GM11168 (cell line): ENCODE data around the gene TLE2.

Source experiments
- in situ Hi-C: fragments of 300-500 bp; cut with MboI; formaldehyde crosslinking; loops from one replicate; pipeline ENCODE4 v1.12.0; 2022; ENCODE audit warnings: low sequenced_read_pairs; ENCODE audit not compliant: unreplicated experiment

The TLE2 gene

GRCh38 chr19:2963122-2963521 lies 66.0 kb downstream of the TLE2 start:
- in situ Hi-C loops: no loop called here

GRCh38 chr19:2962018-2962670 lies 66.9 kb downstream of the TLE2 start:
- in situ Hi-C loops: no loop called here

GRCh38 chr19:2960120-2960519 lies 69.0 kb downstream of the TLE2 start:
- in situ Hi-C loops: no loop called here

GRCh38 chr19:2957160-2957559 lies 71.9 kb downstream of the TLE2 start:
- in situ Hi-C loops: loop anchor here (5.0 kb wide), 1 partner anchor 145 kb away; no protein-coding TSS in a partner anchor

- in situ Hi-C loops: no loop called here
Observed at GRCh38 chr19:2952953-2953481, 76.1 kb downstream of the TLE2 start.

GRCh38 chr19:2950286-2951124 lies 78.6 kb downstream of the TLE2 start:
- in situ Hi-C loops: no loop called here

- in situ Hi-C loops: no loop called here
Observed at GRCh38 chr19:2949939-2950285, 79.2 kb downstream of the TLE2 start.
